ENCODE data around the gene TGM3. TPM values are rescaled to one million over a fixed set of nuclear protein-coding genes. Genes with fewer than 3 reads are reported as not detected.

Gene TGM3
- total and polyA plus RNA-seq, 10 of the 15 experiments (the other 5 are each of a cell fraction or from before 2014, with no cell fraction given) = not detected

DNA sequence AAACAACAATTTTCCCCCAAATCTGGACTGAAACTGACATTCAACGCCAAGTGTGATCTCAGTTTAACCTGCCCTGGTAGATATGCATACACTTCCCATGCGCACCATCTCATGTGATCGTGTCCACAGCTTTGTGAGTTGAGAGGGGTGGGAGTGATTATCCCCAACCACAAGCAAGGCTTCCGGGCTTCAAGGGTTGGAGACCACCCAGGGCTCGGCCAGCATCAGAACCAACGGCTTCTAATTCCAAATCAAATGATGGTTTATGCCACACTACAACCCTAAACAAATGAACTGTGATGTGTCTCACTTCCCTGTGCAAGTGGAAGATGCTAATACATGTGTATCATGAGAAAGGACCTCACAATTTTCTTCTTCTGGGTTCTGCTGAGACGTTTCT lies 515 bp upstream of the TGM3 start:
- H3K79me2 ChIP-seq (ENCODE audit: control insufficient read depth, insufficient read depth, low read length) = no peaks in the 10 kb centered on the region
- in situ Hi-C loops (cut with MboI) = no loop called here
- no peaks in the 10 kb centered on the region for H3K4me1 ChIP-seq (ENCODE audit: control insufficient read depth, insufficient read depth, low read length)
- DNase-seq (ENCODE audit: low read depth, low spot score) (no peak), FAIRE-seq (peak; percentile 62), ATAC-seq (no peak)
- H3K27me3 ChIP-seq (replicated peaks in 1 of 2; ENCODE audit: control insufficient read depth in 2 of 2, insufficient read depth in 2 of 2, low read length in 1 of 2) = no peaks in the 10 kb centered on the region; a peak in 1 of 4 replicates
- H2AFZ ChIP-seq (ENCODE audit: control insufficient read depth, low read depth, low read length) = no peak overlapping the region
- 37% methylated on average over 7 of the region's 7 CpGs for WGBS (ENCODE audit: insufficient coverage, insufficient replicate concordance, low lambda C conversion rate, missing lambda C conversion rate)
- no peak overlapping the region for H3K4me2 ChIP-seq (ENCODE audit: control insufficient read depth, insufficient read depth)
- RAD21 ChIA-PET (ENCODE audit: unreplicated experiment) = no interaction called here
- H3K9ac ChIP-seq (ENCODE audit: control insufficient read depth, insufficient read depth, low read length) = no peak overlapping the region
- SMC1A ChIA-PET (ENCODE audit: uncharacterized antibody, unreplicated experiment) = no interaction called here
- TF ChIP-seq, protein P1, sequence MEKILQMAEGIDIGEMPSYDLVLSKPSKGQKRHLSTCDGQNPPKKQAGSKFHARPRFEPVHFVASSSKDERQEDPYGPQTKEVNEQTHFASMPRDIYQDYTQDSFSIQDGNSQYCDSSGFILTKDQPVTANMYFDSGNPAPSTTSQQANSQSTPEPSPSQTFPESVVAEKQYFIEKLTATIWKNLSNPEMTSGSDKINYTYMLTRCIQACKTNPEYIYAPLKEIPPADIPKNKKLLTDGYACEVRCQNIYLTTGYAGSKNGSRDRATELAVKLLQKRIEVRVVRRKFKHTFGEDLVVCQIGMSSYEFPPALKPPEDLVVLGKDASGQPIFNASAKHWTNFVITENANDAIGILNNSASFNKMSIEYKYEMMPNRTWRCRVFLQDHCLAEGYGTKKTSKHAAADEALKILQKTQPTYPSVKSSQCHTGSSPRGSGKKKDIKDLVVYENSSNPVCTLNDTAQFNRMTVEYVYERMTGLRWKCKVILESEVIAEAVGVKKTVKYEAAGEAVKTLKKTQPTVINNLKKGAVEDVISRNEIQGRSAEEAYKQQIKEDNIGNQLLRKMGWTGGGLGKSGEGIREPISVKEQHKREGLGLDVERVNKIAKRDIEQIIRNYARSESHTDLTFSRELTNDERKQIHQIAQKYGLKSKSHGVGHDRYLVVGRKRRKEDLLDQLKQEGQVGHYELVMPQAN (conservative IDR thresholded peaks at IDR 0.05) = no peak
- TF ChIP-seq, protein P2, sequence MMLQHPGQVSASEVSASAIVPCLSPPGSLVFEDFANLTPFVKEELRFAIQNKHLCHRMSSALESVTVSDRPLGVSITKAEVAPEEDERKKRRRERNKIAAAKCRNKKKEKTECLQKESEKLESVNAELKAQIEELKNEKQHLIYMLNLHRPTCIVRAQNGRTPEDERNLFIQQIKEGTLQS (IDR thresholded peaks at IDR 0.05; ENCODE audit: borderline replicate concordance, extremely low read depth, low read depth, low read length) = no peak
- TF ChIP-seq RAD51 (IDR thresholded peaks at IDR 0.05) = no peak
- no peak for TF ChIP-seq HSF1 (IDR thresholded peaks at IDR 0.05; ENCODE audit: low read depth, low read length)
- TF ChIP-seq ELK1 (IDR thresholded peaks at IDR 0.05; ENCODE audit: low read depth, low read length) = no peak
- no peak for TF ChIP-seq SREBF1 (IDR thresholded peaks at IDR 0.05; ENCODE audit: low read length)
- TF ChIP-seq ATF2 (IDR thresholded peaks at IDR 0.05; ENCODE audit: low read length) = no peak
- TF ChIP-seq POLR2AphosphoS5 (IDR thresholded peaks at IDR 0.05; ENCODE audit: low read length) = no peak
- BruUV-seq (replicated peaks) = no TSS peak
- CTCF ChIA-PET = no interaction called here
- no peaks in the 10 kb centered on the region for H4K20me1 ChIP-seq (ENCODE audit: control insufficient read depth, insufficient read depth)
- H3K4me3 ChIP-seq = no peak overlapping the region
- POLR2A ChIA-PET = no interaction called here
- no peaks in the 10 kb centered on the region for H3K36me3 ChIP-seq (ENCODE audit: control insufficient read depth in 2 of 2, insufficient read depth in 2 of 2, low read length in 1 of 2)
- H3K9me3 ChIP-seq (replicated peaks; ENCODE audit: control insufficient read depth, insufficient read depth, low read length) = no peaks in the 10 kb centered on the region
- H3K27ac ChIP-seq (ENCODE audit: control insufficient read depth, insufficient read depth) = no peak overlapping the region
- intact Hi-C loops (cut with micrococcal nuclease; ENCODE audit: unreplicated experiment) = no loop called here

Data from GM12878 (cell line).